Esophagus muscularis mucosa (tissue), 4 donors: ENCODE results near the gene FKBP14.

Source experiments
- CTCF ChIP-seq, 3 experiments: fragments of 200-600 bp in 2 of 3; fragments of 450-650 bp in 1 of 3; sonication (generic) in 2 of 3; IDR thresholded peaks; one replicate each; pipeline ENCODE4 v1.5.1; 2017 to 2019; ENCODE audit warnings: antibody characterized with exemption in 3 of 3, mild to moderate bottlenecking in 2 of 3, moderate library complexity in 1 of 3
- EP300 ChIP-seq: sonication (generic); formaldehyde crosslinking; IDR thresholded peaks from one replicate; pipeline ENCODE4 v1.6.1; 2017; ENCODE audit warnings: antibody characterized with exemption
- POLR2A ChIP-seq: fragments of 450-650 bp; IDR thresholded peaks from one replicate; pipeline ENCODE4 v1.6.1; 2017; ENCODE audit warnings: antibody characterized with exemption, moderate library complexity, mild to moderate bottlenecking, low read depth
- POLR2AphosphoS5 ChIP-seq, 2 donors: sonication (generic); formaldehyde crosslinking; IDR thresholded peaks; one replicate each; pipeline ENCODE4 v1.6.1; 2017; ENCODE audit warnings: antibody characterized with exemption in 2 of 2

- TF ChIP-seq CTCF (IDR thresholded peaks at IDR 0.05) (no peak), POLR2A (no peak), EP300 (no peak), POLR2AphosphoS5 (IDR thresholded peaks at IDR 0.05) (no peak)
These were observed 15.2 kb upstream of the FKBP14 start for GRCh38 chr7:30041526-30042269.
